A549 treated with AZD9567 at 1 μM for 4 hours (cell line): ENCODE results near the gene ANKRD62. TPM values are rescaled to one million over a fixed set of nuclear protein-coding genes. Genes with fewer than 3 reads are reported as not detected.

Experiments used
- total RNA-seq: library from RNA; stranded (reverse); fragments of 200-300 nt; extraction: Qiagen RNA extraction; gene quantifications from 5 replicates; pipeline ENCODE4 v1.2.3, GENCODE V29; 2022; ENCODE audit not compliant: insufficient read depth

The ANKRD62 gene
- not detected in 5 replicates for total RNA-seq

DNA sequence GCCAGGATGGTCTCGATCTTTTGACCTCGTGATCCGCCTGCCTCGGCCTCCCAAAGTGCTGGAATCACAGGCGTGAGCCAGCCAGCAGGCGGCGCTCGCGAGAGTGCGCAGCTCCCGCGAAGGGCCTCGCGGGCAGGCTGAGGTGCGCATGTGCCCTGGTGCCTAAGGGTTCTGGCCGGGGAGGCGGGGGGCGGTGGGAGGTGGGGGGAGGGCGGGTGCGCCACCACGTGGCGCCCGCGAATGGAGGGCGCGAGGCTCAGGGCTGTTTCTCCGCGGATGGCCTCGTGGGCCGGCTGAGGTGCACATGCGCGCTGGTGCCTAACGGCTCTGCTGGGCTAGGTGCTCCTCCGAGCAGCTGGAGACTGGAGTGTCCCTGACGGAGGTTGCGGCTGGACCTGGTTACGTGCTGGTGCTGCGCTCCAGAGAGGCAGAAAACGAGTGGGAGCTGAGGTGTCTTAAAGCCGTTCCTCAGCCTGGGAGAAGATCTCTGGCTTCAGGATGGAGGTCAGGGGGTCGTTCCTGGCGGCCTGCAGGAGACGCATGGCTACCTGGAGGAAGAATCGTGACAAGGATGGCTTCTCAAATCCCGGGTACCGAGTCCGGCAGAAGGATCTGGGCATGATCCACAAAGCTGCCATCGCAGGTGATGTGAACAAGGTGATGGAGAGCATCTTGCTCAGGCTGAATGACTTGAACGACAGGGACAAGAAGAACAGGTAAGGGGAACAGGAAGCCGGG lies at the start of gene ANKRD62:
Gene ANKRD62, plus strand, starts transcription at position 324 of the 738 bp plus-strand sequence. Its CDS starts 175 bp downstream, at position 499.

Other genes starting within 250 kb of the ANKRD62 start
- 46.0 to 57.1 TPM (median 48.9 TPM) in 5 replicates for gene CHMP1B, start 242.4 kb upstream of the ANKRD62 start, total RNA-seq
- 18.3 to 23.2 TPM (median 20.7 TPM) in 5 replicates for gene MPPE1, start 185.5 kb upstream of the ANKRD62 start, total RNA-seq
- gene IMPA2, start 112.3 kb upstream of the ANKRD62 start, total RNA-seq, result 60.1 to 97.4 TPM (median 86.1 TPM) in 5 replicates
- gene CIDEA, start 160.5 kb downstream of the ANKRD62 start, total RNA-seq, result not detected in 5 replicates
- gene TUBB6, start 214.4 kb downstream of the ANKRD62 start, total RNA-seq, result 210 to 229 TPM (median 218 TPM) in 5 replicates